Right lobe of liver (tissue), 4 donors: ENCODE measurements around the gene NEUROG2.

Source experiments
- POLR2A ChIP-seq: fragments of 450-650 bp; IDR thresholded peaks from one replicate; pipeline ENCODE4 v1.6.1; 2017; ENCODE audit warnings: antibody characterized with exemption, mild to moderate bottlenecking
- TF ChIP-seq, protein P1 (sequence below), 4 donors: fragments of 200-600 bp in 3 of 4; fragments of 450-650 bp in 1 of 4; IDR thresholded peaks; one replicate each; pipeline versions ENCODE4 v1.5.1 to v1.8.0; 2016 to 2022; ENCODE audit warnings: antibody characterized with exemption in 4 of 4, mild to moderate bottlenecking in 2 of 4
- donor health status: DM: no; HTN: no; CAD: no.
- donor health status: DM: no; HTN: no; CAD: no.
- donor health status: DM: no; HTN: yes; CAD: no.

DNA sequence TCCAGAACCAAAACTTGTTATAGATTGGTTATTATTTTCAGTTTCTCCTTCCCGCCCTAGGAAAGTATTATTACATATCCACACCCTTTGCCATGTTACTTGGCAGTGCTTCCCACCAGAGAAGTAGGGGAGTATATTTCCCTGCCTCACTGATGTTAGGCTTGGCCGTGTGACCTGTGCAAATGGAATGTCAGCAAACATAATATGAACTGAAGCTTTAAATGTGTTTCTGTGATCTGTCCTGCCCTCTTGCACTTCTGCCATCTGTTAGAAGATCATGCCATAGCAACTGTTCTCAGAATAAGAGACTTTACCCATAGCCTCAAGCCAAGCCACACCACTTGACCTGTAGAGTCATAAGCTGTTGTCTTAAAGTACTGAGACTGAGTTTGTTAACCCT, 36.7 kb upstream of the NEUROG2 start:
- TF ChIP-seq, protein P1, sequence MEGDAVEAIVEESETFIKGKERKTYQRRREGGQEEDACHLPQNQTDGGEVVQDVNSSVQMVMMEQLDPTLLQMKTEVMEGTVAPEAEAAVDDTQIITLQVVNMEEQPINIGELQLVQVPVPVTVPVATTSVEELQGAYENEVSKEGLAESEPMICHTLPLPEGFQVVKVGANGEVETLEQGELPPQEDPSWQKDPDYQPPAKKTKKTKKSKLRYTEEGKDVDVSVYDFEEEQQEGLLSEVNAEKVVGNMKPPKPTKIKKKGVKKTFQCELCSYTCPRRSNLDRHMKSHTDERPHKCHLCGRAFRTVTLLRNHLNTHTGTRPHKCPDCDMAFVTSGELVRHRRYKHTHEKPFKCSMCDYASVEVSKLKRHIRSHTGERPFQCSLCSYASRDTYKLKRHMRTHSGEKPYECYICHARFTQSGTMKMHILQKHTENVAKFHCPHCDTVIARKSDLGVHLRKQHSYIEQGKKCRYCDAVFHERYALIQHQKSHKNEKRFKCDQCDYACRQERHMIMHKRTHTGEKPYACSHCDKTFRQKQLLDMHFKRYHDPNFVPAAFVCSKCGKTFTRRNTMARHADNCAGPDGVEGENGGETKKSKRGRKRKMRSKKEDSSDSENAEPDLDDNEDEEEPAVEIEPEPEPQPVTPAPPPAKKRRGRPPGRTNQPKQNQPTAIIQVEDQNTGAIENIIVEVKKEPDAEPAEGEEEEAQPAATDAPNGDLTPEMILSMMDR (IDR thresholded peaks at IDR 0.05): no peak
- no peak for TF ChIP-seq POLR2A
